ENCODE results near the gene CCNQ.

- no peak for TF ChIP-seq EZH2 (IDR thresholded peaks at IDR 0.05)
- TF ChIP-seq SP1 (IDR thresholded peaks at IDR 0.05; ENCODE audit: low read depth): no peak
- no peak for TF ChIP-seq EZH2phosphoT487 (IDR thresholded peaks at IDR 0.05; ENCODE audit: borderline replicate concordance)
Observed at GRCh38 chrX:153576239-153576870, 22.6 kb downstream of the CCNQ start.
